Hepatocyte (in vitro differentiated cells): Measurements from ENCODE around the gene SOCS3. TPM values are rescaled to one million over a fixed set of nuclear protein-coding genes. Genes with fewer than 3 reads are reported as not detected.

Experiments used
- DNase-seq: peaks from one replicate; pipeline ENCODE4 v3.0.0-alpha.2; 2016; ENCODE audit warnings: low spot score
- H2AFZ ChIP-seq: fragments of 200-600 bp; sonication (generic); 2 replicates; pipeline ENCODE4 v1.6.0; 2016; ENCODE audit warnings: antibody characterized with exemption, mild to moderate bottlenecking
- H3K27ac ChIP-seq: fragments of 200-600 bp; sonication (generic); 2 replicates; pipeline ENCODE4 v1.5.1; 2016; ENCODE audit warnings: mild to moderate bottlenecking
- H3K27me3 ChIP-seq: fragments of 200-600 bp; sonication (generic); 2 replicates; pipeline ENCODE4 v1.6.1; 2016
- H3K36me3 ChIP-seq: fragments of 200-600 bp; sonication (generic); replicated peaks from 2 replicates; pipeline ENCODE4 v1.5.1; 2016; ENCODE audit warnings: low read depth; ENCODE audit not compliant: insufficient read depth
- H3K4me1 ChIP-seq: fragments of 200-600 bp; sonication (generic); 2 replicates; pipeline ENCODE4 v1.5.1; 2016; ENCODE audit warnings: mild to moderate bottlenecking, moderate library complexity; ENCODE audit not compliant: insufficient read depth
- H3K4me2 ChIP-seq: fragments of 200-600 bp; sonication (generic); 2 replicates; pipeline ENCODE4 v1.6.0; 2016
- H3K4me3 ChIP-seq: fragments of 200-600 bp; sonication (generic); 2 replicates; pipeline ENCODE4 v1.5.1; 2016; ENCODE audit warnings: mild to moderate bottlenecking
- H3K79me2 ChIP-seq: fragments of 200-600 bp; sonication (generic); 2 replicates; pipeline ENCODE4 v1.6.0; 2017; ENCODE audit warnings: mild to moderate bottlenecking
- H3K9me2 ChIP-seq: fragments of 200-600 bp; sonication (generic); replicated peaks from 2 replicates; pipeline ENCODE4 v1.6.0; 2017; ENCODE audit warnings: mild to moderate bottlenecking; ENCODE audit not compliant: insufficient read depth
- H3K9me3 ChIP-seq: fragments of 200-600 bp; sonication (generic); 2 replicates; pipeline ENCODE4 v1.5.1; 2016; ENCODE audit warnings: low read depth, mild to moderate bottlenecking
- H4K20me1 ChIP-seq: fragments of 200-600 bp; sonication (generic); 2 replicates; pipeline ENCODE4 v1.6.0; 2016; ENCODE audit warnings: mild to moderate bottlenecking; ENCODE audit not compliant: insufficient read depth, poor library complexity, severe bottlenecking
- CTCF ChIP-seq: fragments of 200-600 bp; sonication (generic); IDR thresholded peaks from 2 replicates; pipeline ENCODE4 v1.5.1; 2016; ENCODE audit warnings: antibody characterized with exemption, mild to moderate bottlenecking; ENCODE audit not compliant: poor library complexity
- EZH2 ChIP-seq: fragments of 200-600 bp; sonication (generic); IDR thresholded peaks from 2 replicates; pipeline ENCODE4 v1.6.1; 2016; ENCODE audit warnings: antibody characterized with exemption, mild to moderate bottlenecking, borderline replicate concordance
- EZH2phosphoT487 ChIP-seq: fragments of 200-600 bp; sonication (generic); IDR thresholded peaks from one replicate; pipeline ENCODE4 v1.6.1; 2018; ENCODE audit warnings: antibody characterized with exemption, mild to moderate bottlenecking, low read depth, moderate library complexity; ENCODE audit not compliant: unreplicated experiment, severe bottlenecking
- WGBS: methylation state at CpG from one replicate; pipeline ENCODE4 v1.1.6; 2016; ENCODE audit warnings: low lambda C conversion rate; ENCODE audit errors: missing lambda C conversion rate; 5-methylcytosine and 5-hydroxymethylcytosine counted together
- polyA plus RNA-seq: library from polyadenylated mRNA; unstranded; fragments of >200 nt; fragmentation: Nextera tagmentation; extraction: Ambion mirVana; gene quantifications from 2 replicates; pipeline ENCODE4 v1.2.1, GENCODE V29; 2016
- total RNA-seq: library from RNA; depleted of rRNA; stranded (reverse); fragments of >200 nt; gene quantifications from 2 replicates; pipeline ENCODE4 v1.2.3, GENCODE V29; 2014

Gene SOCS3, protein sequence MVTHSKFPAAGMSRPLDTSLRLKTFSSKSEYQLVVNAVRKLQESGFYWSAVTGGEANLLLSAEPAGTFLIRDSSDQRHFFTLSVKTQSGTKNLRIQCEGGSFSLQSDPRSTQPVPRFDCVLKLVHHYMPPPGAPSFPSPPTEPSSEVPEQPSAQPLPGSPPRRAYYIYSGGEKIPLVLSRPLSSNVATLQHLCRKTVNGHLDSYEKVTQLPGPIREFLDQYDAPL
- total RNA-seq (130 and 172 TPM in 2 replicates), polyA plus RNA-seq (181 and 246 TPM in 2 replicates)

GRCh38 chr17:78359997-78360370 is at the start of gene SOCS3:
SOCS3 (minus strand) TSS chr17:78360077; CDS start chr17:78359095, 982 bp downstream.
- Histone ChIP-seq H3K27me3 (no peaks in the 10 kb centered on the region), H3K79me2 (peaks cover 46% of the 10 kb centered on the region), H3K4me2 (peak within 1 kb of the TSS; percentile 99), H4K20me1 (peaks cover 37% of the 10 kb centered on the region), H2AFZ (peak within 1 kb of the TSS; percentile 84), H3K36me3 (no peaks in the 10 kb centered on the region), H3K9me2 (no peaks in the 10 kb centered on the region), H3K4me3 (peak within 1 kb of the TSS; percentile 99), H3K9me3 (no peaks in the 10 kb centered on the region), H3K4me1 (peaks cover 38% of the 10 kb centered on the region), H3K27ac (peak within 1 kb of the TSS; percentile 98)
- DNase-seq, result peak; percentile 98
- TF ChIP-seq EZH2 (no peak), EZH2phosphoT487 (no peak), CTCF (no peak)
- WGBS, result 1% methylated on average over 17 of the region's 59 CpGs

- TF ChIP-seq CTCF (no peak), EZH2 (no peak)
- Histone ChIP-seq H3K27ac (peak overlapping the region; percentile 79), H3K9me2 (no peaks in the 10 kb centered on the region), H2AFZ (no peak overlapping the region), H3K79me2 (peaks cover 82% of the 10 kb centered on the region), H4K20me1 (peaks cover 15% of the 10 kb centered on the region), H3K9me3 (no peaks in the 10 kb centered on the region), H3K27me3 (no peaks in the 10 kb centered on the region), H3K4me3 (no peak overlapping the region), H3K4me2 (peak overlapping the region; percentile 36), H3K36me3 (no peaks in the 10 kb centered on the region), H3K4me1 (peaks cover 50% of the 10 kb centered on the region)
- WGBS, result 59% methylated on average over 12 of the region's 12 CpGs
- peak; percentile 79 for DNase-seq
Observed at GRCh38 chr17:78409191-78409928, 49.5 kb upstream of the SOCS3 start.

DNA sequence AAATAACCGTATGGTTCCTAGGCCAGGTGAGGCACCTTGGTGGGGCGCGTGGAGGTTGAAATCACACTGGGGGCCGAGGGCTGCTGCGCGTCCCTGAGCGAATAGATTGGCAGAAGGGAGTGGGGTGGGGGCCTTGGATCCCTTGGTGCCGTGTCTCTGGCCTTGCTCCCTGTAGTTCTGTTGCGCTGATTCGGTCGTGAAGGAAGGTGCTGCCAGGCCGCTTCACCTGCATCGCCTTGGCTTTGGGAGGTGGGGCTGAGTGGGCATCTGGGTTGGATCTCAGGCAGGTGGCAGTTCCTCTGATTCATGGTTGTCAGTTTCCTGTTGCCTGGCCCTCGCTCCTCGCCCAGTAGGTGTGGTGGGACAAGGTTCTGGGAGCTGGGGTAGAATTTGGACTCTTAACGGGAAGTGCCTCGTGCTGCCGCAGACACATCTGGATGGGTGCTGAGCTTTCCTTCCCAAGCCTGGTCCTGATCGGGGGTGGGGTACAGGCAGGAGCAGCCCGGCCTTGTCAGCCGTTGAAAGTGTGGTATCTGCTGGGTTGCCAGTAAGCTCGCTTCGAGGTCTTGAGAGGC is 48.7 kb upstream of the SOCS3 start:
- Histone ChIP-seq H3K4me2 (peak overlapping the region; percentile 36), H3K4me1 (peaks cover 50% of the 10 kb centered on the region), H3K36me3 (no peaks in the 10 kb centered on the region), H3K9me3 (no peaks in the 10 kb centered on the region), H3K27ac (peak overlapping the region; percentile 79), H3K4me3 (no peak overlapping the region), H3K9me2 (no peaks in the 10 kb centered on the region), H2AFZ (no peak overlapping the region), H3K79me2 (peaks cover 80% of the 10 kb centered on the region), H4K20me1 (peaks cover 15% of the 10 kb centered on the region), H3K27me3 (no peaks in the 10 kb centered on the region)
- no peak for TF ChIP-seq CTCF
- no peak for TF ChIP-seq EZH2
- no peak for TF ChIP-seq EZH2phosphoT487
- DNase-seq, result no peak
- WGBS, result 91% methylated on average over 23 of the region's 23 CpGs
